HG03103 (cell line): ENCODE results near the gene DYNC1H1.
"Not testable (repeated sequence)": the region's sequence is repeated elsewhere in the genome, so short reads cannot be mapped to it uniquely, and the experiment has no call there.

ENCODE experiments used
- ATAC-seq: cut with Tn5 transposase; IDR thresholded peaks from one replicate; pipeline ENCODE4 v1.9.1; 2021; ENCODE audit warnings: low read depth; ENCODE audit not compliant: unreplicated experiment

DYNC1H1 gene

GRCh38 chr14:102057480-102058114 is 93.2 kb downstream of the DYNC1H1 start:
- ATAC-seq: no peak

GRCh38 chr14:102058146-102058545 is 93.8 kb downstream of the DYNC1H1 start:
- ATAC-seq: no peak

- ATAC-seq: no peak
These were observed 94.6 kb downstream of the DYNC1H1 start for GRCh38 chr14:102058961-102059360.

GRCh38 chr14:102063109-102063807 is 98.9 kb downstream of the DYNC1H1 start:
- ATAC-seq: no peak

GRCh38 chr14:102063808-102064429 is 99.5 kb downstream of the DYNC1H1 start:
- ATAC-seq: no peak

GRCh38 chr14:102064590-102064989 is 100.2 kb downstream of the DYNC1H1 start:
- ATAC-seq: not testable (repeated sequence)

- no peak for ATAC-seq
These were observed 101.7 kb downstream of the DYNC1H1 start for GRCh38 chr14:102066041-102066451.

- ATAC-seq: no peak
These were observed 107.1 kb downstream of the DYNC1H1 start for GRCh38 chr14:102071283-102071998.

- ATAC-seq: no peak
These were observed 110.1 kb downstream of the DYNC1H1 start for GRCh38 chr14:102074415-102074964.

- no peak for ATAC-seq
These were observed 110.8 kb downstream of the DYNC1H1 start for GRCh38 chr14:102075155-102075554.

- ATAC-seq: no peak
These were observed 113.0 kb downstream of the DYNC1H1 start for GRCh38 chr14:102077382-102077709.

- ATAC-seq: not testable (repeated sequence)
These were observed 114.0 kb downstream of the DYNC1H1 start for GRCh38 chr14:102078361-102078791.

- ATAC-seq: no peak
These were observed 114.7 kb downstream of the DYNC1H1 start for GRCh38 chr14:102078831-102079699.

- ATAC-seq: no peak
These were observed 115.3 kb downstream of the DYNC1H1 start for GRCh38 chr14:102079700-102079979.

GRCh38 chr14:102080183-102081080 is 116.1 kb downstream of the DYNC1H1 start:
- no peak for ATAC-seq

GRCh38 chr14:102081231-102082080 is 117.1 kb downstream of the DYNC1H1 start:
- no peak for ATAC-seq

GRCh38 chr14:102084522-102084921 is 120.1 kb downstream of the DYNC1H1 start:
- not testable (repeated sequence) for ATAC-seq

- ATAC-seq: no peak
These were observed 120.6 kb downstream of the DYNC1H1 start for GRCh38 chr14:102084931-102085330.
